Mononuclear cell (primary cell): ENCODE data around the gene ZNF143. TPM values are rescaled to one million over a fixed set of nuclear protein-coding genes. Genes with fewer than 3 reads are reported as not detected.
"Not testable (repeated sequence)": the region's sequence is repeated elsewhere in the genome, so short reads cannot be mapped to it uniquely, and the experiment has no call there.

Experiments
- H3K27me3 ChIP-seq: 2 replicates; pipeline ENCODE4 v1.6.0; 2011; ENCODE audit warnings: low read length, control low read depth; ENCODE audit not compliant: insufficient read depth
- H3K4me1 ChIP-seq: 2 replicates; pipeline ENCODE4 v1.5.1; 2011; ENCODE audit warnings: mild to moderate bottlenecking, low read length, control low read depth; ENCODE audit not compliant: insufficient read depth
- H3K4me3 ChIP-seq: 2 replicates; pipeline ENCODE4 v1.5.1; 2011; ENCODE audit warnings: mild to moderate bottlenecking, low read length, moderate library complexity
- H3K9me3 ChIP-seq: 2 replicates; pipeline ENCODE4 v1.5.1; 2011; ENCODE audit warnings: low read depth, mild to moderate bottlenecking, control low read depth, low read length
- total RNA-seq: library from RNA; depleted of rRNA; stranded (reverse); fragments of >200 nt; gene quantifications from one replicate; pipeline ENCODE4 v1.2.3, GENCODE V29; 2012

ZNF143 gene
- total RNA-seq, 1 donor = 31.0 TPM

DNA sequence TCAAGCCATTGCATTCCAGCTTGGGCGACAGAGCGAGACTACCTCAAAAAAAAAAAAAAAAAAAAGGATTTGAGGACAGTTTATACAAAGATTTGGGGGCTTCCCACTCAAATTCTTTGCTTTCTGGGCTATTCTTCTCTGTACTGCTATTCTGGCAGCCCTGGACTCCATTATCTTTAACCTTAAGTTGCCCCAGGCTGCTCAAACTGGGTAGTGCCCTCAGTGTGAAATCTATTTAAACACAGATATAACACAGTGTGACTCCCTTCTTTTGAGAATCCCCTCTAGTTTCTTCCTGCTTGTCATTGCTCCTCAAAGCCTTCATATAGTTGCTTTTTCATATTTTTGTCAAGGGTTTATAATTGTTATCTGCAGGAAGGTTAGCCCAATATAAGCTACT, 63.2 kb downstream of the ZNF143 start:
- H3K4me3 ChIP-seq = no peak overlapping the region
- H3K9me3 ChIP-seq = no peaks in the 10 kb centered on the region
- H3K4me1 ChIP-seq = no peaks in the 10 kb centered on the region
- H3K27me3 ChIP-seq = no peaks in the 10 kb centered on the region

DNA sequence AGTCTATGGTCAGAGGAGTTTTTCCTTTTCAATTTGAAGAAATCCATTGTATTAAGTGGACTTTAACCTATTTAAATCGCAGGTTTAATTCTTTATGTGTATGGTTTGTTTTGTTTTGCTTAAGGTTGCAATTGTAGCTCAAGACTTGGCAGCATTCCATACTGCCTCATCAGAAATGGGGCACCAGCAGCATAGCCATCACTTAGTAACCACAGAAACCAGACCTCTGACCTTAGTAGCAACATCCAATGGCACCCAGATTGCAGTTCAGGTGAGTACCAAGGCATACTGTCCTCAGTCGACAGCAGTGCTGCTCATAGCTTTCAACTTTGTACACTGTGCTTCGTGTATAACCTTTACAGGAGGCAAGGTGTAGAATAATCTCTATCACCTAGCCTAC, 64.3 kb downstream of the ZNF143 start:
- H3K27me3 ChIP-seq = no peaks in the 10 kb centered on the region
- no peaks in the 10 kb centered on the region for H3K4me1 ChIP-seq
- H3K9me3 ChIP-seq = no peaks in the 10 kb centered on the region
- H3K4me3 ChIP-seq = no peak overlapping the region

DNA sequence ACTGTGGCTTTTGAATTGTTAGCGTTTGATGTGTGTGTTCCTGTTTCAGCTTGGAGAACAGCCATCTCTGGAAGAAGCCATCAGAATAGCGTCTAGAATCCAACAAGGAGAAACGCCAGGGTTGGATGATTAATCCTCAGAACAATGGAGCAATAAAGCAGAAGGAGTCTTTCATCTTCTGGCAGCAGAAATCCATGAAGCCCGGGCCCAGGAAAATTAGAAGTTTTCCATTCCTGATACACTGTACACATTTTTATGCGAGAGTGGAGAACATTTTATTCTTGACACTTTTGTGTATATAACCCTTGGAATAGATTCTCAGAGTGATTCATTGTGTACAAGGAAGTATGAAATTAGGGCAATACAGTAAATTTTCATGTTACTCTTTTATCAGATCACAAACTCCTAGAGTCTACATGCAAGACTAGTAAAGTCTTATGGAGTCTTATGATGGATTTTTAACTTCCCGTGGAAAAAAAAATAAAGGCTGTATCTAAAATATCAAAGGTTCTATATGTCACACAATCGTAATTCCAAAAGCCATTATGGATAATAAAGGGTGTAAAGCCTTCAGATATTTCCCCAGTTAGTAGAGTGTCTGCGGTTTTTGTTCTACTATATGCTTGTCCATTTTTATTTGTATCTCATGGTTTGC, 66.8 kb downstream of the ZNF143 start:
- Histone ChIP-seq H3K4me3 (no peak overlapping the region), H3K9me3 (no peaks in the 10 kb centered on the region)

DNA sequence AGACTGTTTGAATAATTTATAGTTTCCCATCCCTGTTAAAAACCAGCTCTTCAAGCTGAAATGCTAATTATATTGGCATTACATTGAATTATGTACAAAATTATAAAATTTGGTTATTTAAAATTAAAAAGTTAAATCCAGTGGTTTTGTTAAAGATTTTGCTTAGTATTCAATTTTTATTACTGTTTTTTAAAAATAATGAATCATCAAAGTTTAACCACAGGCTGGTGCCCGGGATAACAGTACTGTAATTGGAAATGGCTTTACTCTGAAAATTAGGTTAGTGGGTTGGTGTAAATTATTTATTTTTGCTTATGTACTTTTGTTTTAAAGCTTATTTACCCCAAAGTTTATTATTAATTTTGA, 67.3 kb downstream of the ZNF143 start:
- Histone ChIP-seq H3K4me3 (no peak overlapping the region), H3K27me3 (no peaks in the 10 kb centered on the region)

More for the DNA sequence above, 66.8 kb downstream of the ZNF143 start:
- Histone ChIP-seq H3K27me3 (no peaks in the 10 kb centered on the region), H3K4me1 (no peaks in the 10 kb centered on the region)

DNA sequence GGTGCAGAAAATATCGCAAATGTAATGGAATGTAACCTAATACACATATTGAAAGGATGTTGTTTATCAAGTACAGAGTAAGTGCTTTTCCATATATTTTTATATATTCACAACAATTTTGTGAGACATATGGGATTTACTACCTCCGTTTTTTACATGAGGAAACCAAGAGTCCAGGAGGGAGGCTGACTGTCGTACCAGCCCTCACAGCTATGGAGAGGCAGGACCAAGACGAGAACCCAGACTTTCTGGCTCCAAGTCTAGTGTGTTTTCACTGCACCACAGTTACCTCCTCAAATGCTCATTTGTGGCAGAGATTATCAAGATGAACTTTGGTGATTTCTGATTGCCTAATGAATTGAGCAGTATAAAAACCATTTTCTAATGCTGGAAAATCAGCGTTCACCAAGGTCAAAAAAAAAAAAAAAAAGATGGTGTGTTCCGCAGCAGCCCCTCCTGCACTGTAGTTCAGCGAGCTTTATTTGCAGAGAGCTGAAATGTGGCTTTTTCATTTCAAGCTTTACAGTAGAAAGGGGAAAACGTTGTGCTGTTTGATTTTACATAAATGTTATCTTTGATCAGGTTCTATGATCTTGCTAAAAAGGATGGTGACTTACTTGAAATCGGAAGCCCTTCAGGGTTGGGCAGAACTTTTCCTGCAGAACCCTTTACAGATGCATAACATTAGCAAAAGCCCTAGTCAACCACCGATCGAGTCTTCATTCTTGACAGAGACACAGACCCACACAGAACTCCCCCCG, 67.9 kb downstream of the ZNF143 start:
- Histone ChIP-seq H3K4me3 (no peak overlapping the region), H3K4me1 (no peaks in the 10 kb centered on the region)

More for the DNA sequence above, 67.3 kb downstream of the ZNF143 start:
- H3K9me3 ChIP-seq = no peaks in the 10 kb centered on the region
- H3K4me1 ChIP-seq = no peaks in the 10 kb centered on the region

DNA sequence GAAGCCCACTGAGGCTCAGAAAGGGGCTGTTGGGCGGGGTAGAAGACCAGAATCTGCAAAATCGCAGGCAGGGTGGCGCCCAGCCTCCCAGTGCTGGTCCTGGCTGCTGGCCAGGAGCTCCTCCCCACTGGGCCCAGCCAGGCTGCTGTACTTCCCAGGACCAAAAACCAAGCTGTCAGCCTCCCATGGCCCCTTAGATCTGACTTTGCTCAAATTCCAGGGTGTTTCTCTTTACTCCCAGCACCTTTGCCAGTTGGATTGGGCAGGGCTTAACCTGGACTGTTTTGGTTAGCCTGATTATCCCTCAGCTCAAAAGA, 68.5 kb downstream of the ZNF143 start:
- H3K4me3 ChIP-seq = no peak overlapping the region
- no peaks in the 10 kb centered on the region for H3K9me3 ChIP-seq
- no peaks in the 10 kb centered on the region for H3K27me3 ChIP-seq
- no peaks in the 10 kb centered on the region for H3K4me1 ChIP-seq

More for the DNA sequence above, 67.9 kb downstream of the ZNF143 start:
- Histone ChIP-seq H3K9me3 (no peaks in the 10 kb centered on the region), H3K27me3 (no peaks in the 10 kb centered on the region)

DNA sequence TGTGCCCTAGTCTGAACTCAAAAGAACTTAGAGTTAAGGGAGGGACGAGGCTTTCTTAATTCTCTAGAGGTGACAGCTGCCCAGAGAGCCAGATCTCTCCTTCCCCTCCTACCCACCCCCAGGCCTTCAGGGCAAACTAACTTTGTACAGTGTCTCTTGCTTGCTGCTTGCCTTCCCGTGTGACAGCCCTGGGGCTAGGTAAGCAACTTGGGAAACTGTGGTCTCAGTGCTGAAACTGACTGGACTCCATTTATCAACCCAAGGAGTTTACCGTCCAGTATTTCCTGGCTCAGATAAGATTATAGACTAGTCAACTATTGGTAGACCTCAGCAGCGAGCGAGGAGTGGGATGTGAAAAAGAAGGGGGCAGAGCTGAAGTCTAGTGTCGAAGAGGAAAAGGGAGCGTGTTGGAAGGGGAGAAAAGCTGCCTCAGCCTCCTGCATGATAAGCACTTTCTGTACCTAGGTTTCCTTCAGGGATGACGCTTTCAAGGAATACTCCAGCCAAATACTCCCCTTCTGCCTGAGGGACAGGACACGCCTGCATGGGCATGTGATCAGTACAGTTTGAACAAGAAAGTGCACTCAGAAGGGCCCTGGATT, 69.3 kb downstream of the ZNF143 start:
- Histone ChIP-seq H3K9me3 (no peaks in the 10 kb centered on the region), H3K4me1 (peaks cover 6% of the 10 kb centered on the region), H3K4me3 (no peak overlapping the region), H3K27me3 (no peaks in the 10 kb centered on the region)

DNA sequence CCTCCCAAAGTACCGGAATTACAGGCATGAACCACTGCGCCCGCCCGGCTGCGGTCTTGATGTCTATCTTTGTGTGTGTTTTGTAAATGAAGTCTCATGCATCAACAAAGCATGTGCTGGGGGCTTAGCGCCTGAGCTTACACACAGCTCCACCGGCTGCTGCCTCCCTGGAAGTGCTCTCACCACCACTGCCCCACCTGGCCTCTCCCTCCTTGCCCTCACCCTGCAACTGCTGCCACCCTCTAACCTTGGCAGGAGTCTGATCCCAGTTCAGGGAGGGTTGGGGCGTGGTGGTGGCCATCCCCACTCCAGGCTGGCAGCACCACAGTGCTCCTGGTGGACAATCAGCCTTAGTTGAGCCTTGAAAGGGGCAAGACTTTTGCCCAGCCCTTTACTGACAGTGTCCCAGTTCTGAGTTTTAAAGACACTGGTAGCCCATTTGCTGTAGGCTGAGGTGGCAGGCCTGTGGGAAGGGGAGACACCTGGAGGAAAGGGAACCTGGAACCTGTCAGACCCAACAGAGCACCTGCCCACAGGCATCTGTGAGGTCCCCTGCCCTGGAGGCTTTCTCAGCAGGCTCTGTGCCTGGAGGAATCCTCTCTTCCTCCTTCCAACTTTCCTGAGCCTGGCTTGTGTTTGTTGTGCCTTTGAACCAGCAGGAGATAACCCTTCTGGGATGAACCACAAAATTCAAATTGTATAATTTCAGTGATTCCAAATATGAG, 70.3 kb downstream of the ZNF143 start:
- no peaks in the 10 kb centered on the region for H3K27me3 ChIP-seq
- no peak overlapping the region for H3K4me3 ChIP-seq
- peaks cover 10% of the 10 kb centered on the region for H3K4me1 ChIP-seq
- no peaks in the 10 kb centered on the region for H3K9me3 ChIP-seq

DNA sequence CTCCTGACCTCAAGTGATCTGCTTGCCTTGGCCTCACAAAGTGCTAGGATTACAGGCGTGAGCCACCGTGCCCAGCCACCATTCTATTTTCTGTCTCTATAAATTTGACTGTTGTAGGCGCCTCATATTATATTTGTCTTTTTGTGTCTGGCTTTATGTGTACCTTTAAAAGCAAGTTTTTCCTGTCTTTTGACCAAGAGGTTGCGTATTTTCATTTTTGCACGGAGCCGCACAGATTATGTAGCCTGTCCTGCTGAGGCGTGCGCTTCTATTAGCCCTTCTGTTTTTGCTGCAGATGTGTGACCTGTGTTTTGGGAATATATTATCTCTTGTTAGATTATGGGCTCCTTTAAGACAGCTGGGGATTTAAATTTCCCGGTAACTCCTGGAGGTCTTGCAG, 72.2 kb downstream of the ZNF143 start:
- H3K9me3 ChIP-seq = no peaks in the 10 kb centered on the region
- H3K27me3 ChIP-seq = no peaks in the 10 kb centered on the region
- H3K4me3 ChIP-seq = no peak overlapping the region
- H3K4me1 ChIP-seq = peaks cover 10% of the 10 kb centered on the region

DNA sequence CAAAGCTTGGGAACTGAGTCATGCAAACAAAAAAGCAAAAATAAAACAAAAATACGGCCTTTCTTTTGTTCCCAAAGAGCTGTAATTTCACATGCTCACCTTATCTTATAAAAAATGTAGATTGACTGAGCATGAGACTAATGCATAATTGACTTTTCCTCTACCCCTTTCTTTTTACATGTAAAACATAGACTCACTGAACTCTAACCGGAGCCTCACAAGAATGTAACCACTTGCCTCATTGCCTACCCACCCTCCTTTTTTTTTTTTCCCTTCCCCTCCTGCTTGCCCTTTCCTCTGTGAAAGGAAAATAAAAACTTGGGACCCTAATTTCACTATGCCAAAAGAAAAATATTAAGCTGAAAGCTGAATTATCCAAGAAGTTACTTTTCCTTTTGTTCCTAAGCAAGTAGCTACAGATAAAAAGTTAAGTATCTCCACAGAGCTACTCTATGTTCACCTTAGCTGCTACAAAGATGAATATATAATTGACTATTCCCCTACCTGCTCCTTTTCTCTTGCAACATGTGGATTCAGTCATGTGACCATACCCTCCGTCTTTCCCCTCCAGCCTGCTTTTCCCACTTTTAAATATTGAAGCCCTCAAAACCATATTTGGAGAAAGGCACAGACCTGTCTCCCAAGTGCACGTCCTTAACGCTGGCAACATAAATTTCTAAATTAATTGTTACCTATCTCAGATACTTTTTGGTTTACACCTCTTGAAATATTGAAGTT, 73.1 kb downstream of the ZNF143 start:
- Histone ChIP-seq H3K4me1 (peaks cover 10% of the 10 kb centered on the region), H3K4me3 (no peak overlapping the region), H3K27me3 (no peaks in the 10 kb centered on the region), H3K9me3 (no peaks in the 10 kb centered on the region)

DNA sequence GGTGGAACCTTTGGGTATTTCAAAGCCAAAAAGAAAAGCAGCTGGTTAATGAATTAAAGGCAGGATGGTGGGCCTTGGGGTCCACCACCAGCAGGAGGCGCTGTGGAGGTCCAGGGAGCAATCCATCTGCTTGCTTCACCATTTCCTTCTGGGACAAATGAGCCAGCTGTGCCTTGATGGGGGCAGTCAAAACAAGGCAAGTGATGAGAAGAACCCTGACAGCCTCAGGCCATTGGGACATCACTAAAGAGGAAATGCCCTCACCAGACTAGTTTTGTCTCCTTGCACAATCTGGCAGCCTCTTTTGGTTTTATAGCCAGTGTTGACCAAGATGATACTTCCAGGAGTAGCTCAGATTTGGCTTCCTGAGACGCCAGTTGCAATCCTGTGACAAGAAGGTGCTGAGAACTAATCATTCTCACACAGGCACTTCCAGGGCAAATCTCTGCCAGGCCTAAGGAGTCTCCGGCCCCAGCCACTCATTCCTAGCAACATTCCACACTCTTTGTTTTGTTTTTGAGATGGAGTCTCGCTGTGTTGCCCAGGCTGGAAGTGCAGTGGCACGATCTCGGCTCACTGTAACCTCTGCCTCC, 74.5 kb downstream of the ZNF143 start:
- Histone ChIP-seq H3K27me3 (no peaks in the 10 kb centered on the region), H3K9me3 (no peaks in the 10 kb centered on the region), H3K4me3 (no peak overlapping the region), H3K4me1 (peaks cover 10% of the 10 kb centered on the region)

DNA sequence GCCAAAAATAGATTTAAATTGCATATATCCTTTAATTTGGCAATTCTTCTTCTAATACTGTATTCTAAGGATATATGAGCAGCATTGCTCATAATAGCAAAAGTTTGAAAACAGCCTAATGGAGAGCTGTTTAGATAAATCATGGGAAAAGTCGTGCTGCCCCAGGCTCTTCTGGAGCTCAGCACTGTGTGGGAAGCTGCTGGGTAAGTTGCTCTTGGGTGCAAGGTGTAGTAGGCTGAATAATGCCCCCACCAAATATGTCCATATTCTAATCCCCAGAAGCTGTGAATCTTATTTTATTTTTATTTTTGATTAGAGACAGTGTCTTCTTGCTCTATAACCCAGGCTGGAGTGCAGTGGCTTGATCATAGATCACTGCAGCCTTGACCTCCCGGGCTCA, 77.7 kb downstream of the ZNF143 start:
- no peaks in the 10 kb centered on the region for H3K27me3 ChIP-seq
- no peak overlapping the region for H3K4me3 ChIP-seq
- H3K9me3 ChIP-seq = no peaks in the 10 kb centered on the region
- H3K4me1 ChIP-seq = peaks cover 10% of the 10 kb centered on the region

DNA sequence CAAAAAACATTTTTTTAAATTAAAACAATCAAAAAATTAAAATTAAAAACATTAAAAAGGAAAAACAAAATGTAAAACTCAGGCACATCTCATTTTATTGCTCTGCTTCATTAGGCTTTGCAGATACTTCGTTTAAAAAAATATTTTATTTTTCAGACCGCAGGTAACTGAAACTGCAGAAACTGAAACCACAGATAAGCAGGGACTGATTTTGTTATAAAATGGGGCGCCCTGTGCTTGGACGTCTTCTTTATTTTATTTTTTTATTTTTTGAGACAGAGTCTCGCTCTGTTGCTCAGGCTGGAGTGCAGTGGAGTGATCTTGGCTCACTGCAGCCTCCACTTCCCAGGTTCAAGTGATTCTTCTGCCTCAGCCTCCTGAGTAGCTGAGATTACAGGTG, 88.4 kb downstream of the ZNF143 start:
- not testable (repeated sequence) for H3K4me1 ChIP-seq, H3K9me3 ChIP-seq, H3K4me3 ChIP-seq, H3K27me3 ChIP-seq

DNA sequence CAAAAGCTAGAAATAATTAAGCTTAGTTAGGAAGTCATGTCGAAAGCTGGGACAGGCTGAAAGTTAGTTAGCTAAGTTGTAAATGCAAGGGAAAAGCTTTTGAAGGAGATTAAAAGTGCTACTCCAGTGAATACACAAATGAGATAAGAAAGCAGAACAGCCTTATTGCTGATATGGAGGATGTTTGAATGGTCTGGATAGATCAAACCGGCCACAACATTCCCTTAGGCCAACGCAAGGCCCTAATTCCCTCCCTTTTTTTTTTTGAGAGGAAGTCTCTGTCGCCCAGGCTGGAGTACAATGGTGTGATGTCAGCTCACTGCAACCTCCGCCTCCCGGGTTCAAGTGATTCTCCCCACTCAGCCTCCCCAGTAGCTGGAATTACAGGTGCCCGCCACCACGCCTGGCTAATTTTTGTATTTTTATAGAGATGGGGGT, 89.4 kb downstream of the ZNF143 start:
- Histone ChIP-seq H3K27me3 (no peaks in the 10 kb centered on the region), H3K4me1 (peaks cover 7% of the 10 kb centered on the region), H3K4me3 (no peak overlapping the region), H3K9me3 (no peaks in the 10 kb centered on the region)
